ENCODE measurements around the gene TMEM231. TPM values are rescaled to one million over a fixed set of nuclear protein-coding genes. Genes with fewer than 3 reads are reported as not detected.

TMEM231 gene
- total and polyA plus RNA-seq, 2 of the 8 experiments (the other 6 are each of a cell fraction or from before 2014, with no cell fraction given): 8.3 to 26.7 TPM

DNA sequence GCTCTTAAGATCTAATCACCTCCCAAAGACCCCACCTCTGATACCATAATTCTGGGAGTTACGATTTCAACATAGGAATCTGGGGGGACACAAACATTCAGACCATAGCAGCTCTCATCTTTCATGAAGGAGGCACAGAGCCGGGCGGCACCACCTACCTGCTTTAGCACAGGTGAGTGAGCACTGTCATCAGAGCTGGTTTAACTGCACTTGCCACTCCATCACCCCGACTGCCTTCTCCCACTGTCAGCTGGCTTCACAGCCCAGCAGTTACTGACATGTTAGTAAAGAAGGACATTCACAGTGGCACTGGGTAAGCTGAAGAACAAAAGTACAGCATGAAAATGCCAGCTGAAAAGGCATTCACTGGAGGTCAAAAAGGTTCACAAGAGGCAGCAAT, 32.7 kb upstream of the TMEM231 start (continued):
- TF ChIP-seq CHD2 (IDR thresholded peaks at IDR 0.05; ENCODE audit: low read length): no peak
- no peak for TF ChIP-seq POU5F1 (IDR thresholded peaks at IDR 0.05; ENCODE audit: low read depth, low read length)
- no peak for TF ChIP-seq BCL11A (IDR thresholded peaks at IDR 0.05; ENCODE audit: low read depth in 2 of 2, low read length in 2 of 2)
- no peak for TF ChIP-seq CTBP2 (IDR thresholded peaks at IDR 0.05; ENCODE audit: borderline replicate concordance, insufficient read depth, insufficient read length, low read length)
- no peak for TF ChIP-seq CHD1 (IDR thresholded peaks at IDR 0.05; ENCODE audit: low read depth, low read length)
- no peak for TF ChIP-seq POLR2AphosphoS5 (IDR thresholded peaks at IDR 0.05; ENCODE audit: low read depth, low read length)
